ENCODE data around the gene GP1BB. TPM values are rescaled to one million over a fixed set of nuclear protein-coding genes. Genes with fewer than 3 reads are reported as not detected.

GP1BB gene
- polyA plus RNA-seq, 3 donors = 0.13 to 1.5 (median 0.26) TPM

GRCh38 chr22:19757140-19757984 is 34.0 kb downstream of the GP1BB start:
- Histone ChIP-seq H3K27me3 (ENCODE audit: control insufficient read depth in 2 of 2, insufficient read depth in 2 of 2, low read length in 2 of 2) (peaks cover 50 to 88% of the 10 kb centered on the region in 2 donors), H3K4me3 (replicated peaks in 1 of 3; ENCODE audit: low read depth in 2 of 3, low read length in 3 of 3) (peak overlapping the region; percentile 51 to 80 (median 52)), H3K4me2 (replicated peaks; ENCODE audit: extremely low read depth, low read length, poor library complexity, severe bottlenecking) (peak overlapping the region; percentile 87), H3K9me3 (replicated peaks in 1 of 2; ENCODE audit: control insufficient read depth in 1 of 2, insufficient read depth in 1 of 2, low read length in 2 of 2) (peaks cover 0 to 39% of the 10 kb centered on the region in 2 donors), H2AFZ (ENCODE audit: insufficient read depth, low read depth, low read length, poor library complexity, severe bottlenecking) (peak overlapping the region; percentile 80), H4K20me1 (ENCODE audit: insufficient read depth, low read length) (no peaks in the 10 kb centered on the region), H3K36me3 (replicated peaks in 1 of 2; ENCODE audit: control insufficient read depth in 1 of 2, insufficient read depth in 2 of 2, low read length in 2 of 2) (no peaks in the 10 kb centered on the region), H3K9ac (ENCODE audit: insufficient read depth, low read length, poor library complexity, severe bottlenecking) (peak overlapping the region; percentile 53), H3K27ac (ENCODE audit: low read depth in 1 of 2, low read length in 2 of 2) (no peak overlapping the region), H3K79me2 (ENCODE audit: insufficient read depth, low read length) (no peaks in the 10 kb centered on the region), H3K4me1 (ENCODE audit: control insufficient read depth in 1 of 2, insufficient read depth in 2 of 2, low read length in 2 of 2) (peaks cover 18 to 29% of the 10 kb centered on the region in 2 donors)
- TF ChIP-seq CTCF (IDR thresholded peaks at IDR 0.05) = no peak
- intact Hi-C loops (cut with micrococcal nuclease) = no loop called here
- H3K36me3 Mint-ChIP-seq = peaks cover 10 to 14% of the 10 kb centered on the region in 2 donors
- peaks cover 0 to 30% (median 15%) of the 10 kb centered on the region in 7 donors for H3K9me3 Mint-ChIP-seq
- H3K27me3 Mint-ChIP-seq (ENCODE audit: low read depth in 3 of 3) = peaks cover 75 to 93% (median 81%) of the 10 kb centered on the region in 3 donors
- H3K4me1 Mint-ChIP-seq = peaks cover 29% of the 10 kb centered on the region
- WGBS (ENCODE audit: insufficient coverage) = 19% methylated on average over 13 of the region's 16 CpGs
- peak overlapping the region; percentile 90 to 96 for H3K4me3 Mint-ChIP-seq
- peak overlapping the region in 1 of 7 donors; percentile 73 for H3K27ac Mint-ChIP-seq
- DNase-seq = peak in 1 of 3 donors; percentile 16

GRCh38 chr22:19757985-19758895 is 34.9 kb downstream of the GP1BB start:
- Histone ChIP-seq H3K9ac (ENCODE audit: insufficient read depth, low read length, poor library complexity, severe bottlenecking) (no peak overlapping the region), H3K36me3 (replicated peaks in 1 of 2; ENCODE audit: control insufficient read depth in 1 of 2, insufficient read depth in 2 of 2, low read length in 2 of 2) (no peaks in the 10 kb centered on the region), H4K20me1 (ENCODE audit: insufficient read depth, low read length) (no peaks in the 10 kb centered on the region), H3K4me1 (ENCODE audit: control insufficient read depth in 1 of 2, insufficient read depth in 2 of 2, low read length in 2 of 2) (peaks cover 18 to 29% of the 10 kb centered on the region in 2 donors), H3K4me3 (replicated peaks in 1 of 3; ENCODE audit: low read depth in 2 of 3, low read length in 3 of 3) (no peak overlapping the region), H3K27ac (ENCODE audit: low read depth in 1 of 2, low read length in 2 of 2) (no peak overlapping the region), H3K4me2 (replicated peaks; ENCODE audit: extremely low read depth, low read length, poor library complexity, severe bottlenecking) (no peak overlapping the region), H3K79me2 (ENCODE audit: insufficient read depth, low read length) (no peaks in the 10 kb centered on the region), H2AFZ (ENCODE audit: insufficient read depth, low read depth, low read length, poor library complexity, severe bottlenecking) (no peak overlapping the region), H3K9me3 (replicated peaks in 1 of 2; ENCODE audit: control insufficient read depth in 1 of 2, insufficient read depth in 1 of 2, low read length in 2 of 2) (peaks cover 0 to 42% of the 10 kb centered on the region in 2 donors), H3K27me3 (ENCODE audit: control insufficient read depth in 2 of 2, insufficient read depth in 2 of 2, low read length in 2 of 2) (peaks cover 57 to 88% of the 10 kb centered on the region in 2 donors)
- TF ChIP-seq CTCF (IDR thresholded peaks at IDR 0.05) = no peak
- no peak for DNase-seq
- Mint-ChIP-seq H3K4me1 (peaks cover 29% of the 10 kb centered on the region), H3K9me3 (peaks cover 0 to 30% (median 15%) of the 10 kb centered on the region in 7 donors), H3K27me3 (ENCODE audit: low read depth in 3 of 3) (peaks cover 79 to 93% (median 83%) of the 10 kb centered on the region in 3 donors), H3K4me3 (peak overlapping the region in 1 of 2 donors; percentile 96), H3K36me3 (peaks cover 10 to 14% of the 10 kb centered on the region in 2 donors), H3K27ac (no peak overlapping the region)
- intact Hi-C loops (cut with micrococcal nuclease) = no loop called here
- 45% methylated on average over 43 of the region's 43 CpGs for WGBS (ENCODE audit: insufficient coverage)
